Fibroblast of lung (primary cell): Measurements from ENCODE around the gene USP11. TPM values are rescaled to one million over a fixed set of nuclear protein-coding genes. Genes with fewer than 3 reads are reported as not detected.
A peak's percentile ranks its signal among the peaks of the same experiment; 100 is the strongest.

ENCODE experiments used
- DNase-seq, 2 donors: peaks; one replicate each; pipeline versions ENCODE4 v3.0.0 to v3.0.0-alpha.2; 2010; ENCODE audit warnings: low read depth in 2 of 2
- H2AFZ ChIP-seq: 2 replicates; pipeline ENCODE4 v1.5.1; 2012; ENCODE audit warnings: low read length, control low read depth, inconsistent platforms
- H3K27ac ChIP-seq: 2 replicates; pipeline ENCODE4 v1.5.1; 2011; ENCODE audit warnings: low read length, control low read depth; ENCODE audit not compliant: insufficient read depth
- H3K27me3 ChIP-seq: 2 replicates; pipeline ENCODE4 v1.5.1; 2011; ENCODE audit warnings: mild to moderate bottlenecking, low read length; ENCODE audit not compliant: control insufficient read depth, insufficient read depth
- H3K36me3 ChIP-seq: 2 replicates; pipeline ENCODE4 v1.5.1; 2011; ENCODE audit warnings: low read length; ENCODE audit not compliant: control insufficient read depth, insufficient read depth
- H3K4me1 ChIP-seq: 2 replicates; pipeline ENCODE4 v1.5.1; 2011; ENCODE audit warnings: low read length; ENCODE audit not compliant: control insufficient read depth, insufficient read depth; ENCODE audit errors: extremely low read depth
- H3K4me2 ChIP-seq: 2 replicates; pipeline ENCODE4 v1.5.1; 2011; ENCODE audit warnings: low read length, control low read depth; ENCODE audit not compliant: insufficient read depth; ENCODE audit errors: extremely low read depth
- H3K4me3 ChIP-seq, 4 experiments: fragments of 200-600 bp in 1 of 4; sonication (generic) in 1 of 4; replicated peaks in 1 of 4; 2 replicates each; pipeline ENCODE4 v1.5.1; 2011 to 2016; ENCODE audit warnings: low read length in 4 of 4, low read depth in 3 of 4, mild to moderate bottlenecking in 3 of 4, control low read depth in 2 of 4, inconsistent platforms in 1 of 4, mixed read lengths in 1 of 4; ENCODE audit not compliant: insufficient read depth in 1 of 4; ENCODE audit errors: control extremely low read depth in 1 of 4
- H3K79me2 ChIP-seq: 2 replicates; pipeline ENCODE4 v1.5.1; 2012; ENCODE audit warnings: mild to moderate bottlenecking, low read length, inconsistent platforms; ENCODE audit not compliant: control insufficient read depth, insufficient read depth
- H3K9ac ChIP-seq: 2 replicates; pipeline ENCODE4 v1.5.1; 2011; ENCODE audit warnings: mild to moderate bottlenecking, low read length, control low read depth; ENCODE audit not compliant: insufficient read depth
- H3K9me3 ChIP-seq: 2 replicates; pipeline ENCODE4 v1.5.1; 2012; ENCODE audit warnings: low read depth, low read length; ENCODE audit not compliant: control insufficient read depth, insufficient read depth
- H4K20me1 ChIP-seq: 2 replicates; pipeline ENCODE4 v1.5.1; 2011; ENCODE audit warnings: low read length; ENCODE audit not compliant: control insufficient read depth, insufficient read depth; ENCODE audit errors: extremely low read depth
- EZH2 ChIP-seq: IDR thresholded peaks from 2 replicates; pipeline ENCODE4 v1.5.1; 2012; ENCODE audit warnings: low read length, control low read depth, mild to moderate bottlenecking; ENCODE audit errors: missing control alignments
- polyA plus RNA-seq, 2 donors: library from polyadenylated mRNA; depleted of rRNA in 1 of 2; stranded (reverse) in 1 of 2; unstranded in 1 of 2; fragments of >200 nt; gene quantifications; 2 replicates each; pipeline ENCODE4 v1.2.1, GENCODE V29; 2011 to 2012; ENCODE audit warnings: missing spikeins in 1 of 2
- total RNA-seq: library from RNA; depleted of rRNA; stranded (reverse); fragments of >200 nt; gene quantifications from 2 replicates; pipeline ENCODE4 v1.2.1, GENCODE V29; 2014
- TF ChIP-seq, protein P1 (sequence below), 2 donors: IDR thresholded peaks in 1 of 2; conservative IDR thresholded peaks in 1 of 2; 1 replicate in 1 of 2; 2 replicates in 1 of 2; pipeline ENCODE4 v1.5.1; 2011 to 2012; ENCODE audit warnings: low read length in 2 of 2, control low read depth in 1 of 2, inconsistent platforms in 1 of 2, low read depth in 1 of 2, mild to moderate bottlenecking in 1 of 2

The USP11 gene
- total and polyA plus RNA-seq, 2 donors (not counting 1 experiment from before 2014, with no cell fraction given): 24.6 to 47.9 TPM

DNA sequence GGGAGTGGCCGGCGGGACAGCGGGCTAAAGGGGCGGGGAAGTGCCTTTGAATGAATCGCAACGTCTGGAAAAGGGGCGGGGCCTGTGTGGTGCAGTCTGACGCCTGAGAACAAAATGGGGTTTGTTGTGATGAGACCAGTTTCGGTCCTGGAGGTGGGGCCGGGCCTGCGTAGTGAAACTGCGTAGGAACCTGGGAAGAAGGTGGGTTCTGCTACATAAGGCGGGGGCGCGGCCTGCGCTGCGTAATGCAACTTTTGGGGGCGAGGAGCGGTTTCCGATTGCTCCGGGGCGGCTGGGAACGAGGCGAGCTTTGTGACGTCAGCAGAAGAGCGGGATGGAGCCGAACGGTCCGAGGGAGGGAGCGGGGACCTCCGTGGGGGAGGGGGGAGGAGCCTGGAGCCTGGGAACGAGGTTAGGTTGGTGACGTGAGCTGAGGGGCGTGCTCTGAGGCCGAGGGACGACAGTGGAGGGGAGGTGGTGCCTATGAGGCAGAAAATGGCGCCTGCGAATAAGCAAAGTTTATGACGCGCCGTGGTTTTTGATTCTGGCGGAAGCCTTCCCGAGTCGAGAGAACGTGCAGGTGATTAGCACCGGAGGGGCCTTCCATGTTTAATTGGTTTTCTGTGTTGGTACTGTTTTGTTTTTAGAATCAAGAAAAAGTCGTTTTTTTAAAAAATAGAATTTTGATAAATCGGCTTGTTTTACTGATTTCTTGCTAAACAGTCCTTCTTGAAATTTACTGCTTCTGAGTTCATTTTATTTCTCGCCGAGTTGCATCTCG lies 714 bp downstream of the USP11 start:
- Histone ChIP-seq H3K36me3 (peaks cover 2% of the 10 kb centered on the region), H4K20me1 (no peaks in the 10 kb centered on the region), H3K27me3 (no peaks in the 10 kb centered on the region), H3K4me1 (no peaks in the 10 kb centered on the region), H3K27ac (peak overlapping the region; percentile 94), H3K9ac (peak overlapping the region; percentile 79), H3K9me3 (no peaks in the 10 kb centered on the region), H3K4me2 (peak overlapping the region; percentile 69), H3K79me2 (peaks cover 34% of the 10 kb centered on the region), H2AFZ (no peak overlapping the region), H3K4me3 (peak overlapping the region; percentile 55 to 91 (median 72))
- TF ChIP-seq EZH2: no peak
- TF ChIP-seq, protein P1, sequence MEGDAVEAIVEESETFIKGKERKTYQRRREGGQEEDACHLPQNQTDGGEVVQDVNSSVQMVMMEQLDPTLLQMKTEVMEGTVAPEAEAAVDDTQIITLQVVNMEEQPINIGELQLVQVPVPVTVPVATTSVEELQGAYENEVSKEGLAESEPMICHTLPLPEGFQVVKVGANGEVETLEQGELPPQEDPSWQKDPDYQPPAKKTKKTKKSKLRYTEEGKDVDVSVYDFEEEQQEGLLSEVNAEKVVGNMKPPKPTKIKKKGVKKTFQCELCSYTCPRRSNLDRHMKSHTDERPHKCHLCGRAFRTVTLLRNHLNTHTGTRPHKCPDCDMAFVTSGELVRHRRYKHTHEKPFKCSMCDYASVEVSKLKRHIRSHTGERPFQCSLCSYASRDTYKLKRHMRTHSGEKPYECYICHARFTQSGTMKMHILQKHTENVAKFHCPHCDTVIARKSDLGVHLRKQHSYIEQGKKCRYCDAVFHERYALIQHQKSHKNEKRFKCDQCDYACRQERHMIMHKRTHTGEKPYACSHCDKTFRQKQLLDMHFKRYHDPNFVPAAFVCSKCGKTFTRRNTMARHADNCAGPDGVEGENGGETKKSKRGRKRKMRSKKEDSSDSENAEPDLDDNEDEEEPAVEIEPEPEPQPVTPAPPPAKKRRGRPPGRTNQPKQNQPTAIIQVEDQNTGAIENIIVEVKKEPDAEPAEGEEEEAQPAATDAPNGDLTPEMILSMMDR (conservative IDR thresholded peaks at IDR 0.05 in 1 of 2, IDR thresholded peaks at IDR 0.05 in 1 of 2; ENCODE audit: low read depth in 1 of 2, low read length in 2 of 2): no peak
- peak; percentile 97 to 98 for DNase-seq

DNA sequence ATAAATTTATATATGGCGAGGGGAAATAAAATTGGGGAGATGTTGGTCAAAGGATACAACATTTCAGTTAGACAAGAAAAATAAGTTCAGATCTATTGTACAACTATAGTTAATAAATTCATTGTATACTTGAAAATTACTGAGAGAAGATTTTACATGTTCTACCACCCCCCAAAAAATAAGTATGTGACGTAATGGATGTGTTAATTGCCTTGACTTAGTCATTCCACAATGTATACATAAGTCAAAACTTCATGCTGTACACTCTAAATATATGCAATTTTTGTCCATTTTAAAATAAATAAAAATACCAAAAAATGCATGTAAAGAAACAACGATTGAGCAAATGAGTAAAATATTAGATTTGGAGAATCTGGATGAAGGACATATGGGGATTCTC lies 1.8 kb downstream of the USP11 start:
- no peak for TF ChIP-seq EZH2
- TF ChIP-seq, protein P1 (conservative IDR thresholded peaks at IDR 0.05 in 1 of 2, IDR thresholded peaks at IDR 0.05 in 1 of 2; ENCODE audit: low read depth in 1 of 2, low read length in 2 of 2): no peak
- peak in 1 of 2 donors; percentile 43 for DNase-seq
- Histone ChIP-seq H3K4me1 (no peaks in the 10 kb centered on the region), H3K27me3 (no peaks in the 10 kb centered on the region), H3K4me3 (peak overlapping the region; percentile 55 to 91 (median 72)), H3K36me3 (no peaks in the 10 kb centered on the region), H3K9ac (no peak overlapping the region), H2AFZ (no peak overlapping the region), H4K20me1 (no peaks in the 10 kb centered on the region), H3K79me2 (peaks cover 35% of the 10 kb centered on the region), H3K27ac (peak overlapping the region; percentile 94), H3K9me3 (no peaks in the 10 kb centered on the region), H3K4me2 (peak overlapping the region; percentile 69)

DNA sequence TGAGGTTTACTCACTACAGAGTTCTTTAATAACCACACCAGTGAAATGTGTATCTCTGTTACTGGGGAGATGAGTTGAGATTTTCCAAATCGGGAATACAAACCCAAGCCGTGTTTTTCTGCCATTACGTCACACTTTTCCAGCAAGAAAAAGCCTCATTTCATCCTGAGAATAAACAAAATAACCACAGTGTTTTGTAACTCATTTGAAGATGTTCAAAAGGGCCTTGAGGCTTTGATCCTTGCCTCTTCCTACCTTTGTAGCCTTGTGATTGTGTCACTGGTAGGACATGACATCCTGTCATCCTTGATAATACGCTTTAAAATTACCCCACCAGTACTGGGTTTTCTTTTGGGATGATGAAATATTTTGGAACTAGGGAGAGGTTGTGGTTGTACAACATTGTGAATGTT lies 2.9 kb downstream of the USP11 start:
- no peak overlapping the region for H2AFZ ChIP-seq
- H3K27ac ChIP-seq: peak overlapping the region; percentile 47
- H3K36me3 ChIP-seq: peaks cover 2% of the 10 kb centered on the region
- no peak for TF ChIP-seq EZH2
- TF ChIP-seq, protein P1 (conservative IDR thresholded peaks at IDR 0.05 in 1 of 2, IDR thresholded peaks at IDR 0.05 in 1 of 2; ENCODE audit: low read depth in 1 of 2, low read length in 2 of 2): no peak
- no peaks in the 10 kb centered on the region for H3K4me1 ChIP-seq
- H3K4me2 ChIP-seq: peak overlapping the region; percentile 35
- no peaks in the 10 kb centered on the region for H3K9me3 ChIP-seq
- H3K27me3 ChIP-seq: no peaks in the 10 kb centered on the region
- no peaks in the 10 kb centered on the region for H4K20me1 ChIP-seq
- H3K4me3 ChIP-seq: no peak overlapping the region
- peak in 1 of 2 donors; percentile 47 for DNase-seq
- H3K9ac ChIP-seq: no peak overlapping the region
- H3K79me2 ChIP-seq: peaks cover 35% of the 10 kb centered on the region
